ENCODE measurements around the gene RPS3. TPM values are rescaled to one million over a fixed set of nuclear protein-coding genes. Genes with fewer than 3 reads are reported as not detected.

RPS3 gene
- total RNA-seq, 2 experiments from 2014 or later, result 4,132 to 4,264 TPM

- DNase-seq, result no peak
- H3K4me3 Mint-ChIP-seq, result no peak overlapping the region
- H3K36me3 Mint-ChIP-seq, result peaks cover under 1% of the 10 kb centered on the region
- H3K27ac Mint-ChIP-seq, result no peak overlapping the region
- H3K27me3 Mint-ChIP-seq, result no peaks in the 10 kb centered on the region
- H3K4me1 Mint-ChIP-seq, result no peaks in the 10 kb centered on the region
- no peaks in the 10 kb centered on the region for H3K9me3 Mint-ChIP-seq
Observed at GRCh38 chr11:75421902-75422247, 22.6 kb downstream of the RPS3 start.

- Mint-ChIP-seq H3K9me3 (no peaks in the 10 kb centered on the region), H3K27ac (no peak overlapping the region), H3K27me3 (peaks cover 2% of the 10 kb centered on the region), H3K4me3 (no peak overlapping the region), H3K36me3 (no peaks in the 10 kb centered on the region), H3K4me1 (no peaks in the 10 kb centered on the region)
- no peak for DNase-seq
Observed at GRCh38 chr11:75422248-75423231, 23.2 kb downstream of the RPS3 start.

GRCh38 chr11:75423721-75424120 is 24.4 kb downstream of the RPS3 start:
- Mint-ChIP-seq H3K27ac (no peak overlapping the region), H3K4me1 (peaks cover 7% of the 10 kb centered on the region), H3K27me3 (peaks cover 14% of the 10 kb centered on the region), H3K36me3 (no peaks in the 10 kb centered on the region), H3K9me3 (no peaks in the 10 kb centered on the region), H3K4me3 (no peak overlapping the region)
- no peak for DNase-seq

- H3K4me3 Mint-ChIP-seq, result no peak overlapping the region
- peaks cover 21% of the 10 kb centered on the region for H3K27me3 Mint-ChIP-seq
- DNase-seq, result no peak
- peaks cover 5% of the 10 kb centered on the region for H3K9me3 Mint-ChIP-seq
- peaks cover 12% of the 10 kb centered on the region for H3K4me1 Mint-ChIP-seq
- H3K27ac Mint-ChIP-seq, result no peak overlapping the region
- H3K36me3 Mint-ChIP-seq, result peaks cover 5% of the 10 kb centered on the region
Observed at GRCh38 chr11:75424396-75424795, 25.1 kb downstream of the RPS3 start.

GRCh38 chr11:75425422-75425821 is 26.1 kb downstream of the RPS3 start:
- H3K4me3 Mint-ChIP-seq, result no peak overlapping the region
- peaks cover 23% of the 10 kb centered on the region for H3K27me3 Mint-ChIP-seq
- peaks cover 6% of the 10 kb centered on the region for H3K9me3 Mint-ChIP-seq
- peaks cover 13% of the 10 kb centered on the region for H3K4me1 Mint-ChIP-seq
- H3K36me3 Mint-ChIP-seq, result peaks cover 6% of the 10 kb centered on the region
- no peak for DNase-seq
- H3K27ac Mint-ChIP-seq, result no peak overlapping the region

GRCh38 chr11:75426720-75427086 is 27.4 kb downstream of the RPS3 start:
- Mint-ChIP-seq H3K4me1 (peaks cover 16% of the 10 kb centered on the region), H3K9me3 (peaks cover 6% of the 10 kb centered on the region), H3K4me3 (no peak overlapping the region), H3K36me3 (peaks cover 6% of the 10 kb centered on the region), H3K27ac (no peak overlapping the region), H3K27me3 (peaks cover 36% of the 10 kb centered on the region)
- DNase-seq, result no peak

- H3K27ac Mint-ChIP-seq, result no peak overlapping the region
- H3K4me3 Mint-ChIP-seq, result no peak overlapping the region
- peaks cover 6% of the 10 kb centered on the region for H3K9me3 Mint-ChIP-seq
- H3K4me1 Mint-ChIP-seq, result peaks cover 16% of the 10 kb centered on the region
- H3K27me3 Mint-ChIP-seq, result peaks cover 41% of the 10 kb centered on the region
- no peak for DNase-seq
- peaks cover 6% of the 10 kb centered on the region for H3K36me3 Mint-ChIP-seq
Observed at GRCh38 chr11:75427181-75427580, 27.9 kb downstream of the RPS3 start.

- Mint-ChIP-seq H3K4me1 (peaks cover 19% of the 10 kb centered on the region), H3K9me3 (peaks cover 6% of the 10 kb centered on the region), H3K27ac (no peak overlapping the region), H3K36me3 (peaks cover 6% of the 10 kb centered on the region), H3K4me3 (peak overlapping the region; percentile 61), H3K27me3 (peaks cover 52% of the 10 kb centered on the region)
- peak; percentile 79 for DNase-seq
Observed at GRCh38 chr11:75428281-75428724, 29.0 kb downstream of the RPS3 start.

GRCh38 chr11:75428989-75429640 is 29.8 kb downstream of the RPS3 start:
- no peak for DNase-seq
- Mint-ChIP-seq H3K9me3 (peaks cover 6% of the 10 kb centered on the region), H3K4me3 (peak overlapping the region; percentile 38), H3K27me3 (peaks cover 59% of the 10 kb centered on the region), H3K27ac (no peak overlapping the region), H3K4me1 (peaks cover 19% of the 10 kb centered on the region), H3K36me3 (peaks cover 6% of the 10 kb centered on the region)

- peaks cover 6% of the 10 kb centered on the region for H3K9me3 Mint-ChIP-seq
- H3K27ac Mint-ChIP-seq, result no peak overlapping the region
- H3K27me3 Mint-ChIP-seq, result peaks cover 59% of the 10 kb centered on the region
- peak overlapping the region; percentile 38 for H3K4me3 Mint-ChIP-seq
- H3K4me1 Mint-ChIP-seq, result peaks cover 19% of the 10 kb centered on the region
- DNase-seq, result no peak
- H3K36me3 Mint-ChIP-seq, result peaks cover 6% of the 10 kb centered on the region
Observed at GRCh38 chr11:75429641-75429901, 30.3 kb downstream of the RPS3 start.

- Mint-ChIP-seq H3K9me3 (peaks cover 6% of the 10 kb centered on the region), H3K27me3 (peaks cover 59% of the 10 kb centered on the region), H3K27ac (no peak overlapping the region), H3K36me3 (peaks cover 6% of the 10 kb centered on the region), H3K4me3 (peak overlapping the region; percentile 49), H3K4me1 (peaks cover 19% of the 10 kb centered on the region)
- DNase-seq, result peak; percentile 73
Observed at GRCh38 chr11:75429902-75430713, 30.8 kb downstream of the RPS3 start.

- Mint-ChIP-seq H3K27ac (no peak overlapping the region), H3K4me1 (peaks cover 19% of the 10 kb centered on the region), H3K9me3 (peaks cover 6% of the 10 kb centered on the region), H3K36me3 (peaks cover 6% of the 10 kb centered on the region), H3K4me3 (peak overlapping the region; percentile 49), H3K27me3 (peaks cover 59% of the 10 kb centered on the region)
- no peak for DNase-seq
Observed at GRCh38 chr11:75430714-75431532, 31.6 kb downstream of the RPS3 start.

- no peak for DNase-seq
- no peak overlapping the region for H3K4me3 Mint-ChIP-seq
- H3K36me3 Mint-ChIP-seq, result peaks cover 6% of the 10 kb centered on the region
- H3K27ac Mint-ChIP-seq, result no peak overlapping the region
- H3K9me3 Mint-ChIP-seq, result peaks cover 6% of the 10 kb centered on the region
- peaks cover 59% of the 10 kb centered on the region for H3K27me3 Mint-ChIP-seq
- H3K4me1 Mint-ChIP-seq, result peaks cover 19% of the 10 kb centered on the region
Observed at GRCh38 chr11:75431533-75432525, 32.5 kb downstream of the RPS3 start.
